Activated CD4-positive, alpha-beta T cell treated with anti-CD3 and anti-CD28 coated beads, Interleukin-2, amount 10 ng/mL, durations not matched to agents 7 days and 5 days (primary cell): ENCODE data around the gene NABP1. TPM values are rescaled to one million over a fixed set of nuclear protein-coding genes. Genes with fewer than 3 reads are reported as not detected.

ENCODE experiments used
- CTCF ChIA-PET: fragments of 350-600 bp; sonication (Branson Sonifier 250); formaldehyde crosslinking; loops from one replicate; lab custom pipeline; 2021; ENCODE audit warnings: antibody characterized with exemption; lab: Charles Lee
- POLR2A ChIA-PET: fragments of 350-600 bp; sonication (Branson Sonifier 250); formaldehyde crosslinking; loops from one replicate; lab custom pipeline; 2021; ENCODE audit warnings: antibody characterized with exemption; lab: Charles Lee
- DNase-seq: peaks from one replicate; pipeline ENCODE4 v3.0.0-alpha.2; 2020
- H3K27ac Mint-ChIP-seq: one replicate; pipeline ENCODE4 v1.8.0; 2021; ENCODE audit warnings: mild to moderate bottlenecking, moderate library complexity, mixed read lengths
- H3K27me3 Mint-ChIP-seq: one replicate; pipeline ENCODE4 v1.8.0; 2021; ENCODE audit warnings: mixed read lengths
- H3K36me3 Mint-ChIP-seq: one replicate; pipeline ENCODE4 v1.8.0; 2021; ENCODE audit warnings: low read depth, mixed read lengths
- H3K4me1 Mint-ChIP-seq: one replicate; pipeline ENCODE4 v1.8.0; 2021; ENCODE audit warnings: mixed read lengths
- H3K4me3 Mint-ChIP-seq: one replicate; pipeline ENCODE4 v1.8.0; 2021; ENCODE audit warnings: mild to moderate bottlenecking, moderate library complexity, mixed read lengths
- H3K9me3 Mint-ChIP-seq: one replicate; pipeline ENCODE4 v1.8.0; 2021; ENCODE audit warnings: mixed read lengths
- total RNA-seq, 2 experiments: library from RNA; stranded (reverse); gene quantifications; one replicate each; pipeline ENCODE4 v1.2.3, GENCODE V29; 2021

The NABP1 gene, protein sequence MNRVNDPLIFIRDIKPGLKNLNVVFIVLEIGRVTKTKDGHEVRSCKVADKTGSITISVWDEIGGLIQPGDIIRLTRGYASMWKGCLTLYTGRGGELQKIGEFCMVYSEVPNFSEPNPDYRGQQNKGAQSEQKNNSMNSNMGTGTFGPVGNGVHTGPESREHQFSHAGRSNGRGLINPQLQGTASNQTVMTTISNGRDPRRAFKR
- total RNA-seq = 10 to 100 TPM; 47.1 to 48.0 TPM

DNA sequence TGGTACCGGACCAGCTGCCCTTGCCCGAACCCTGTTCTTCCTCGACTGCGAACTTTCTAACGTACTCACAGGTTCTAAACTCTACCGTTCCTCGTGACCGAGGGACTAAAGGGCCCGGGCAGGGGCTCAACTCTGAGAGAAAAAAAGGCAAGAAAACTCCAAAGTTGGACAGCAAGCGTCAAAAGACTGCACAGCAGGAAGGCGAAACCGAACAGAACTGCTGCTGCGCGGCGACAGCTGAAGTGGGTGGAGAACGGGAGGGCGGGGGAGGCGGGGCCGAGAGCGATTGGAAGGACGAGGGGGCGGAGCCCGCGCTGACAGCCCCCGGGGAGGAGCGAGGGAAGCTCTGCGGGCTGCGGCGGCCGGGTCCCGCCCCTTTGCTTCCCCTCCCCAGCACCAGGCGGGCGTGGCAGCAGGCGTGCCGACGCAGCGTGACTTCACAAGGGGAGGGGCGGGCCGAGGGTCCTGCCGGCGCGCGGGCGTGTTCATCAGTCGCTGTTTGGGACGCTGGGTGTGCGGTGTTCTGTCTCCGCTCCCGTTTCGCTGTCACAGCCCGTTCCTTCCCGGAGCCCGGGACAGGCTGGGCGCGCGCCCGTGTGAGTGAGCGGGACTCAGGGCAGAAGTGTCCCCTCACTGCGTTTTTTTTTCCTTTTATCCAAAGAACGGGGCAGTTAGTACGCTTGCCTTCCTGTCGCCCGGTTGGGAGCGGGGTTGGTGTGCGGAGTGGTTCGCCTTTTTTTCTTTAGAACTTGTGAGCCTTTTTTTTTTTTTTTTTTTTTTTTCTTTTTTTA is at the start of gene NABP1:
NABP1 (plus strand) TSS at position 491 of the 791 bp plus-strand sequence. CDS start 479 bp downstream, outside the sequence.
- Mint-ChIP-seq H3K27ac (peak within 1 kb of the TSS; percentile 100), H3K36me3 (peaks cover 26% of the 10 kb centered on the region), H3K9me3 (peaks cover 4% of the 10 kb centered on the region), H3K4me3 (peak within 1 kb of the TSS; percentile 99), H3K27me3 (no peaks in the 10 kb centered on the region), H3K4me1 (peaks cover 59% of the 10 kb centered on the region)
- CTCF ChIA-PET = interaction anchor here (0.7 to 4.2 kb wide), 7 partner anchors 9 to 112 kb away, joined by 3 to 20 read pairs (median 3); no protein-coding TSS in a partner anchor
- POLR2A ChIA-PET = interaction anchor here (0.5 to 3.1 kb wide), 7 partner anchors 13 to 618 kb away, joined by 3 to 20 read pairs (median 4); no protein-coding TSS in a partner anchor
- peak; percentile 98 for DNase-seq

DNA sequence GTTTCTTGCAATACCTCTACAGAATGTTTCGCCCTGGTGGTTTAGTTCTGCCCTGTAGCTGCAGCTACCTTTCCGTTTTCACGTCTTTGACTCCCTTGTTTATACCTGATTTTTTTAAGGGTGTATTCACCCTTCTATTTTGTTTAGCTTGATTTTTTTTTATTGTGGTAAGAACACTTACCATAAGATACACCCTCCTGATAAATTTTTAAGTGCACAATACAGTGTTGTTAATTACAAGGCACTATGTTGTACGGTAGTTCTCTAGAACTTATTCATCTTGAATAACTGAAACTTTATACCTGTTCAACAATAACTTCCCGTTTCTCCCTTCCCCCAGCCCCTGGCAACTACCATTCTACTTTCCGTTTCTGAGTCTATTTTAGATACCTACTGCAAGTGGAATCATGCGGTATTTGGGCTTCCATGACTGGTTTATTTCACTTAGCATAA is 48.9 kb upstream of the NABP1 start:
- peaks cover 21% of the 10 kb centered on the region for H3K36me3 Mint-ChIP-seq

DNA sequence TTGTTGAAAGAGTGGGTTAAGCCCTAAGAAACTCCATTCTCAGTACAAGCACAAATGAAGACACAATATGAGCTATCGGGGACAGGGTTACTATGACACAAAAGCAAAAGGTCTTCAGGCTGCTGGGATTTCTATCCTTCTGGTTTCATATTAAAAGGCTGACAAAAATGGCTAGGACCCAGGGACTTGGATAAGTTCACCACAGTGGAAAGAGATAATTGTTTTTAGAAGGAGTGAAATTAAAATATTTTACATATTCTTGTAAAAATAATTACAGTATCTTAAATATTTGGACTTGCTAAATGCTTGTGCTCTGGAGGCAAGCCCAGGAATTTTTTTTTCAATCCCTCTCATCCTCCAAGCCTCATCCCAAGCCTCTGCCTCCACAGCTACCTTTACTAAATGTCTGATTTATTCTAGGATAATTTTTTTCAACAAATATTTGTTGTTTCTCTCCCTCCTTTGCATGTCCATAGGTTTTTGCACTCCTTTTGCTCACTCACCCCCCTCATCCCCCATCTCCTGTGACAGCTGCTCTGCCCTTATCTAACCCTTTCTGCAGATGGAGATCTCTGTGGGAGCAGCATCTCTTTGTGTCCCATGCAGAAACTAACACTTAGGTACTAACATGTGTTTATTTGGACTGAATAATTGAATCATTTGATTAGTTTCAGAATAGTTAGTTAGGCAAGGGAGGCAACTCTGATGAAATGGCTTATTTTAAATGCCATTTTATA is 47.8 kb upstream of the NABP1 start:
- CTCF ChIA-PET = interaction anchor here (0.9 to 3.9 kb wide), 3 partner anchors 9 to 15 kb away, joined by 3 to 21 read pairs (median 4); no protein-coding TSS in a partner anchor

More for the DNA sequence above, 48.9 kb upstream of the NABP1 start:
- DNase-seq = no peak
- Mint-ChIP-seq H3K27ac (peak overlapping the region; percentile 55), H3K27me3 (peaks cover 3% of the 10 kb centered on the region), H3K4me1 (peaks cover 46% of the 10 kb centered on the region), H3K9me3 (peaks cover 12% of the 10 kb centered on the region), H3K4me3 (peak overlapping the region; percentile 3)
- POLR2A ChIA-PET = no interaction called here
- CTCF ChIA-PET = interaction anchor here (0.7 to 2.3 kb wide), 3 partner anchors 9 to 75 kb away, joined by 4 to 11 read pairs (median 4); partner anchors contain the start of gene NABP1

DNA sequence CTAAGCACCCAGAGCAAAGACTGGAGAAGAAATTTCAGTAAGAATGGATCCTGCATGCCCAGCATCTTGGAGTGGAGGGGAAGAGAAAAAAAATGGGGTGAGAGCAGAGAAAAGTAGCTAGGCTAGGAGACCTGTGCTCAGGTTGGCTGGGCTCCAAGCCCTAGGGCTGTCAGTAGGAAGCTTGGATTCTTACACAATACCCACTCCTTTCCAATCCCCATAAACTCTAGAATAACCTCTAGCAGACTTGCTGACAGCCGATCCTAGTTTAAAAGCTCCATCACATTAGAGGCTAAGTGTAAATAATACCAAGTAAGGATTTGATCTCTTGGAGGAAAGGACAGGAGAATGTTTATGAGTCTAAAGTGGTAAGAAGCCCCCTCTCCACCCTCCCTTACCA is 46.2 kb upstream of the NABP1 start:
- Mint-ChIP-seq H3K4me1 (peaks cover 50% of the 10 kb centered on the region), H3K9me3 (peaks cover 3% of the 10 kb centered on the region), H3K36me3 (peaks cover 11% of the 10 kb centered on the region), H3K27me3 (peaks cover 3% of the 10 kb centered on the region), H3K27ac (no peak overlapping the region), H3K4me3 (no peak overlapping the region)
- ChIA-PET CTCF (interaction anchor here (1.0 to 3.9 kb wide), 2 partner anchors 10 to 45 kb away, joined by 3 to 21 read pairs; no protein-coding TSS in a partner anchor), POLR2A (no interaction called here)
- no peak for DNase-seq

More for the DNA sequence above, 47.8 kb upstream of the NABP1 start:
- POLR2A ChIA-PET = no interaction called here
- no peak overlapping the region for H3K27ac Mint-ChIP-seq
- peaks cover 5% of the 10 kb centered on the region for H3K9me3 Mint-ChIP-seq
- peaks cover 12% of the 10 kb centered on the region for H3K36me3 Mint-ChIP-seq
- peaks cover 3% of the 10 kb centered on the region for H3K27me3 Mint-ChIP-seq
- peaks cover 41% of the 10 kb centered on the region for H3K4me1 Mint-ChIP-seq
- no peak overlapping the region for H3K4me3 Mint-ChIP-seq
- DNase-seq = no peak

DNA sequence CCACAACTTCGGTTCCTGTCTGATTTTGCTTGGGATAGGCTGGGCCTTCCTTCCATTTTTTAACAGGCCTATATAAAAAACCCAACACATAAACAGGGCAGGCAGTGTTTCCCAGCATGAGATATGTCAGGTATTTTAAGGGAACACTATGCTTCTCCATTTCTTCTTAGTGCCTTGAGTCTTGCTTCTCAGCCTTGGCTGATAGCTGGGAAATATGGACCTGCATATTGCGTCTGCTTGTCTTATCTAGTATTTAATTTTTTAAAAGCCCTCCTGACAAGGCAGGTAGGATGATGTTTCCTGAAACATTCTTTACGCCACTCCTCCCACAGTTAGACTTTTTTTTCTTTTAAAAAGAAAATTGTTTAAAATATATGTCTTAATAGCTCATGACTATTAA is 45.5 kb upstream of the NABP1 start:
- peaks cover 3% of the 10 kb centered on the region for H3K27me3 Mint-ChIP-seq
- peaks cover 57% of the 10 kb centered on the region for H3K4me1 Mint-ChIP-seq
- ChIA-PET POLR2A (no interaction called here), CTCF (interaction anchor here (1.0 to 3.9 kb wide), 2 partner anchors 11 to 44 kb away, joined by 3 to 21 read pairs; no protein-coding TSS in a partner anchor)
- H3K36me3 Mint-ChIP-seq = peaks cover 11% of the 10 kb centered on the region
- H3K4me3 Mint-ChIP-seq = no peak overlapping the region
- DNase-seq = no peak
- H3K27ac Mint-ChIP-seq = no peak overlapping the region
- peaks cover 3% of the 10 kb centered on the region for H3K9me3 Mint-ChIP-seq

DNA sequence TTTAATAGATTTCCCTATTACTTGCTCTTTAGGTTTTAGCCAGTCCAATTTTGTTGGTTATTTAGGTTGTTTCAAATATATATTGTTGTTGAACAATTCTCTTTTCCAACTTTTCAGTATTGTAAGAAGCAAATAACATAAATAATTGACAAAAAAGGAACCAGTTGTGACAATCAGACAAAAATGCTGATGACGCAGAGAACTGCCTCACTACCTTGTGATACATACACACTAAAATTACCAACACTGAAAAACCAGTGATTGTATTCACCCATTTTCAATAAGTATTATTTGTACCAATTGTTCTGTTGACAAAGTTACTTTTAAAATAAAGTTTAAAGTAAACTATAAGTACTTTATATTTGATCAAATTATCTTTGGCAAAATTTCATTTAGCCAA is 43.1 kb upstream of the NABP1 start:
- ChIA-PET POLR2A (interaction anchor here (0.7 kb wide), 1 partner anchor 41 kb away, joined by 3 read pairs; no protein-coding TSS in a partner anchor), CTCF (no interaction called here)
- Mint-ChIP-seq H3K4me3 (no peak overlapping the region), H3K4me1 (peaks cover 65% of the 10 kb centered on the region), H3K36me3 (peaks cover 7% of the 10 kb centered on the region), H3K27me3 (peaks cover 3% of the 10 kb centered on the region), H3K27ac (no peak overlapping the region), H3K9me3 (peaks cover 3% of the 10 kb centered on the region)
- DNase-seq = no peak

DNA sequence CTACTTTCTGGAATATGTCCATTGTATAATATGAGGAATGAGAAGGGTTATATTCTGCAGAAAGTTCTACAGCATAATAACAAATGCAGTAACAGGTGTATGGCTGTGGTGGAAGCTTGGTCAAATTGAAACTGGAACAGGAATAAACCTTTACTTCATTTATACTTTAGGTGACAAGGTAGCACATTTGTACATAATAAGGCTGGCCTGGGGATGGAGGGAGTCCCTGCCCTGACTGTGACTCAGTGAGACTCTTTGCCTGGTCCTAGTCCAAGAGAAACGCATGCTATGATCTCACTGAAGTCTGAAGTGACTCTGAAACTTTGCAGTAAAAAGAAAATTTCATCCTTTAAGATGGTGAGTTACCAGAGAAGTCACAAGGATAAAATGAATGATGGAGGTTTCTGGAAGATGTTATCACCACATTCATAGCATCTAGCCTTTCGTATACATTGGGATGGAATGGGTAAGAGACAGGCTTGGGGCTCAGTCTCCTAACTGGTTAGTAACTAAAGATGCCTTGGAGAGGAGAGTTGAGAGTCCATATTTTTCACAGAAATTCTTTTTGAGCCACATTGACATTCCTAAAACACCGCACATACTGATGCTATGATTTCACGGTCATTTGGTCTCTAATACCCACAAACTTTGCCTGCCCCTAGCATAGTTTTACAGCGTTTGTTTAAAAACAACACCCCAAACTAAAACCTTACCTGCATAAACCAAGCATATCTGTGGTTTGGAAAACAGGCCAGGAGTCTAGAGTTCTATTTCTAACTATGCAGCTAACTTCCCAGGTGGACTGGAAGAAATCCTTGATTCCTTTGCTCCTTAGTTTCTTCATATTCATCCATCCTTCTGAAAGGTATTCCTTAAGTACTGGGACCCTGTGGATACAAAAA is 42.4 kb upstream of the NABP1 start:
- H3K4me3 Mint-ChIP-seq = no peak overlapping the region
- H3K27me3 Mint-ChIP-seq = peaks cover 2% of the 10 kb centered on the region
- ChIA-PET POLR2A (interaction anchor here (0.7 to 3.3 kb wide), 2 partner anchors 40 to 41 kb away, joined by 3 to 20 read pairs; partner anchors contain the start of gene NABP1), CTCF (interaction anchor here (2.1 to 3.4 kb wide), 2 partner anchors 18 to 44 kb away, joined by 4 to 13 read pairs; no protein-coding TSS in a partner anchor)
- H3K9me3 Mint-ChIP-seq = peaks cover 3% of the 10 kb centered on the region
- peaks cover 65% of the 10 kb centered on the region for H3K4me1 Mint-ChIP-seq
- peaks cover 8% of the 10 kb centered on the region for H3K36me3 Mint-ChIP-seq
- no peak overlapping the region for H3K27ac Mint-ChIP-seq
- peak; percentile 30 for DNase-seq

DNA sequence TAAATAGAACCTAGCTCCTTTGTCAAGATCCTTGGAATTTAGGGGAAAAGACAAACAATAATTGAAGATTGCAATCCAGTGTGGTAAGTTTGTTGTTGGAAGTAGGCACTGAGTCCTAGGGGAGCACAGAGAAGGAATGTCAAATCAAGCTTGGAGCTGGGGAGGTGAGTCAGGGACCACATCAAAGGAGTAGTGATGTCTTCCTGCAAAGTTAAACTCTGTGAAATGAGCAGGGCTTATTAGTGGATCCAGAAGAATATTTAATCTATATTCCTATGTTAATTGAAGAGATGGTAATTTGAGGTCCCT is 41.7 kb upstream of the NABP1 start:
- POLR2A ChIA-PET = interaction anchor here (3.3 kb wide), 1 partner anchor 41 kb away, joined by 20 read pairs; the partner anchor contains the start of gene NABP1
- no peak overlapping the region for H3K27ac Mint-ChIP-seq
- H3K36me3 Mint-ChIP-seq = peaks cover 8% of the 10 kb centered on the region
- H3K27me3 Mint-ChIP-seq = peaks cover 2% of the 10 kb centered on the region
- H3K4me3 Mint-ChIP-seq = no peak overlapping the region
- CTCF ChIA-PET = interaction anchor here (2.1 to 3.4 kb wide), 2 partner anchors 19 to 44 kb away, joined by 4 to 13 read pairs; no protein-coding TSS in a partner anchor
- DNase-seq = no peak
- peaks cover 3% of the 10 kb centered on the region for H3K9me3 Mint-ChIP-seq
- H3K4me1 Mint-ChIP-seq = peaks cover 65% of the 10 kb centered on the region

DNA sequence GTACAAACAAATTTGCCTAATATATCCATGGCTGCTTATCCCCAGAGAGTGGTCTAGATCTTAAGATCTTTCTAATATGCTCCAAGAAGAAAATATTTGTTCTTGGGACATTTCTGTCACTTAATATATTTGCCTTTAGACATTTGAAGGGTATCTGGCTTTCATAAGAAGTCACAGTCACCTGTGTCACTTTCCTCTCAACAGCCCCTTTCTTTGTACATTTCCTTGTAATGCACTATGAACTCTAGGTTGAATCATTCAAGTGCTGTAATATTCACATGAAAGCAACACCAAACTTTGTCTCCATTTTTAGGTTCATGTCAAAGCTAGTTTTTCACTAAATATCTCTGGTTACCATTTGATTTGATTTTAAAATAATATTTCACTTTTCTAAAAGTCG is 41.4 kb upstream of the NABP1 start:
- Mint-ChIP-seq H3K9me3 (no peaks in the 10 kb centered on the region), H3K4me1 (peaks cover 61% of the 10 kb centered on the region), H3K27me3 (peaks cover 2% of the 10 kb centered on the region), H3K27ac (peak overlapping the region; percentile 94), H3K4me3 (no peak overlapping the region), H3K36me3 (peaks cover 6% of the 10 kb centered on the region)
- CTCF ChIA-PET = interaction anchor here (1.1 to 3.4 kb wide), 3 partner anchors 9 to 43 kb away, joined by 3 to 13 read pairs (median 4); no protein-coding TSS in a partner anchor
- POLR2A ChIA-PET = interaction anchor here (3.3 kb wide), 1 partner anchor 40 kb away, joined by 20 read pairs; the partner anchor contains the start of gene NABP1
- DNase-seq = no peak

DNA sequence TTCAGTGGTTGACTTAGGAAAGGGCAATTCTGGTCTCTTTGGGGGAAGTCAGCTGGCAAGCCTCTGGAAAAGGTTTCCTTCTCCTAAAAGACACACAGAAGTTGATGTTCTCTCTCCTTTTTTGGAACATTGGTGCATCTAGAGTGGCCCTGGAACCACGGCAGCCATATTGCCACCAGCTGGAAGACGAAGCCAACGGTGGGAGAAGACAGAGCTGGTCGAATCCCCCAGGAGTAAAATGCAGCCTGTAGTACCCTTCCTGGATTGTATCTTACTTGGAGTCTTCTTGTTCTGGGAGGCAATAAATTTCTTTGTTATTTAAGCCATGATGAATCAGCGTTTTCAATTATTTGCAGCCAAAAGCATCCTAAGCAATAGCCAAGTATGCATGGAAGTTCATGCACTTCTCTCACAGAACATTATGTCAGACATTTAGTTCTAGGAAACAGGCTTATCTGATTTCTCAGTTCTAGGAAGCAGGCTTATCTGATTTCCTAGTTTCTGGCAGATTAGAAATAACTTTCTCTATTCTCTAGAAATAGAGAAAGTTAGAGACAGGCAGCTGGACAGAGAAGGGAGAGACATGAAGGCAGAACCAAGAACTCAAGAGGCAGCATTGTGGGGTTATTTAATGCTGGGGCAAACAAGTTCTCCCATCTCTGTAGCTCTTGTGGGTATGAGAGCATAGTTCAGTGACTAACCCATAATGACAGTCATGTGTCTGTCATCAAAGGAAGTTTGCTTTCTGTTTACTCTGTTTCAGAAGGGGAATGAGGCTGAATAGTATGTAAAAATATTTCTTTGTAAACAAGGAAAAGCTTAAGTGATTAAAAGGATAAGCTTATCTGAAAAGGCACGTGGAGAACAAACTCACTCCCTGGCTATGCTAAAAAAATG is 40.5 kb upstream of the NABP1 start:
- POLR2A ChIA-PET = interaction anchor here (1.4 to 3.3 kb wide), 2 partner anchors 39 to 43 kb away, joined by 5 to 20 read pairs; partner anchors contain the start of gene NABP1
- Mint-ChIP-seq H3K4me1 (peaks cover 61% of the 10 kb centered on the region), H3K27me3 (peaks cover 3% of the 10 kb centered on the region), H3K36me3 (peaks cover 7% of the 10 kb centered on the region), H3K9me3 (no peaks in the 10 kb centered on the region), H3K27ac (peak overlapping the region; percentile 94), H3K4me3 (peak overlapping the region; percentile 46)
- DNase-seq = peak; percentile 50
- CTCF ChIA-PET = interaction anchor here (1.1 to 3.4 kb wide), 12 partner anchors 10 to 45 kb away, joined by 3 to 13 read pairs (median 6); no protein-coding TSS in a partner anchor
